Measurements from ENCODE around the gene EIF3F.

DNA sequence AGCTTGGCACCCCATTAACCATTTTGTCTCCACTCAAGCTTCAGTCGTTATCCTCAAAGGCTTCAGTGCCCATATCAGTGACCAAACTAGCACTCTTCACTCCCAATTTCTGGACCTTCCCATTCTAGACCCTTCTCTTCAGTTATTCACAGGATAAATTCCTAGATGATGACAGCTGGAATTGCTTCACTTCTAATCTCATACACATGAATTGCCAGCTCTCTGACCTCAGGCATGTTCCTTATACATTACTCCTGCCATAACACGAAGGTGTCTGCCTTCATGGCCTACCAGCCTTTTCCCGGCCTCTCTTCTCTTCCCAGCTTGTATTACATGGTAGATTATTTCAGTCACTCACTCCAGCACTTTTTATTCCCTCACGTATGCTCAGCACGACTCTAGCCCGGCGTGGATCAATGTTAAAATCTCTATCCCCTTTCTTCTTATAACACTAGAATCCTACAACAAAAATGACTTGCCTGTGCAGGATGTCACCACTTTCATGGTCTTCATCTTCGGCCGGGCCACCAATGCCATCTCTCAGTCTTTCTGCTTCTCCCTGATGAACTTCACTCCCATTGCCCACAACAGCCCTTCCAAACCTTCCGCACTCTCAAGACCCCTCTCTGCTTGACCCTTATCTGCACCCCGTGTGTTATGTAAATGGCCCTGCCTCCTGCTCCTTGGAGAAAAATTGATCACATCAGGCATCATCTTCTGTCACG is 36.9 kb downstream of the EIF3F start:
- TF ChIP-seq, protein P1, sequence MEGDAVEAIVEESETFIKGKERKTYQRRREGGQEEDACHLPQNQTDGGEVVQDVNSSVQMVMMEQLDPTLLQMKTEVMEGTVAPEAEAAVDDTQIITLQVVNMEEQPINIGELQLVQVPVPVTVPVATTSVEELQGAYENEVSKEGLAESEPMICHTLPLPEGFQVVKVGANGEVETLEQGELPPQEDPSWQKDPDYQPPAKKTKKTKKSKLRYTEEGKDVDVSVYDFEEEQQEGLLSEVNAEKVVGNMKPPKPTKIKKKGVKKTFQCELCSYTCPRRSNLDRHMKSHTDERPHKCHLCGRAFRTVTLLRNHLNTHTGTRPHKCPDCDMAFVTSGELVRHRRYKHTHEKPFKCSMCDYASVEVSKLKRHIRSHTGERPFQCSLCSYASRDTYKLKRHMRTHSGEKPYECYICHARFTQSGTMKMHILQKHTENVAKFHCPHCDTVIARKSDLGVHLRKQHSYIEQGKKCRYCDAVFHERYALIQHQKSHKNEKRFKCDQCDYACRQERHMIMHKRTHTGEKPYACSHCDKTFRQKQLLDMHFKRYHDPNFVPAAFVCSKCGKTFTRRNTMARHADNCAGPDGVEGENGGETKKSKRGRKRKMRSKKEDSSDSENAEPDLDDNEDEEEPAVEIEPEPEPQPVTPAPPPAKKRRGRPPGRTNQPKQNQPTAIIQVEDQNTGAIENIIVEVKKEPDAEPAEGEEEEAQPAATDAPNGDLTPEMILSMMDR (IDR thresholded peaks at IDR 0.05; ENCODE audit: poor library complexity), result no peak
- TF ChIP-seq EZH2phosphoT487 (IDR thresholded peaks at IDR 0.05; ENCODE audit: low read depth, severe bottlenecking, unreplicated experiment) (no peak), EZH2 (IDR thresholded peaks at IDR 0.05; ENCODE audit: borderline replicate concordance) (no peak)

All from hepatocyte (in vitro differentiated cells).